H1 (cell line): ENCODE data around the gene RNF149. TPM values are rescaled to one million over a fixed set of nuclear protein-coding genes. Genes with fewer than 3 reads are reported as not detected.

Experiments used
- CTCF ChIA-PET: fragments of 300-600 bp; sonication (Branson Sonifier 250); formaldehyde crosslinking; loops from one replicate; lab custom pipeline; 2021; ENCODE audit not compliant: partially characterized antibody; lab: Charles Lee
- POLR2A ChIA-PET: fragments of 300-600 bp; sonication (Branson Sonifier 250); formaldehyde crosslinking; loops from one replicate; lab custom pipeline; 2021; ENCODE audit warnings: inconsistent platforms; ENCODE audit not compliant: partially characterized antibody; lab: Charles Lee
- DNase-seq, 2 experiments: peaks; one replicate each; pipeline versions ENCODE4 v3.0.0 to v3.0.0-alpha.2; 2010 to 2022; ENCODE audit warnings: low spot score in 2 of 2, low read depth in 1 of 2, mixed read lengths in 1 of 2
- FAIRE-seq: peaks from 2 replicates; lab custom pipeline; 2011; peaks lifted over from hg19 to GRCh38; lab: Jason Lieb, UNC
- H2AFZ ChIP-seq: 2 replicates; pipeline ENCODE4 v1.8.1; 2012; ENCODE audit warnings: low read length, inconsistent platforms
- H2AK5ac ChIP-seq: 2 replicates; pipeline ENCODE4 v1.6.1; 2013; ENCODE audit warnings: low read depth, low read length
- H2BK120ac ChIP-seq: replicated peaks from 2 replicates; pipeline ENCODE3; 2013; ENCODE audit warnings: low read depth, low read length, inconsistent platforms
- H2BK12ac ChIP-seq: 2 replicates; pipeline ENCODE4 v1.6.1; 2013; ENCODE audit warnings: low read depth, low read length
- H2BK15ac ChIP-seq: 2 replicates; pipeline ENCODE4 v1.6.1; 2013; ENCODE audit warnings: low read length
- H2BK20ac ChIP-seq: 2 replicates; pipeline ENCODE4 v1.6.1; 2013; ENCODE audit warnings: low read length
- H2BK5ac ChIP-seq: 2 replicates; pipeline ENCODE4 v1.6.1; 2013; ENCODE audit warnings: low read depth, low read length
- H3K14ac ChIP-seq: 2 replicates; pipeline ENCODE4 v1.6.1; 2013; ENCODE audit warnings: inconsistent platforms; ENCODE audit not compliant: insufficient read length
- H3K18ac ChIP-seq: 2 replicates; pipeline ENCODE4 v1.6.1; 2013; ENCODE audit warnings: low read length; ENCODE audit errors: extremely low read depth
- H3K23ac ChIP-seq: 2 replicates; pipeline ENCODE4 v1.6.1; 2013; ENCODE audit warnings: inconsistent platforms; ENCODE audit not compliant: insufficient read length
- H3K23me2 ChIP-seq: 2 replicates; pipeline ENCODE4 v1.6.1; 2013; ENCODE audit warnings: low read depth, low read length
- H3K27ac ChIP-seq: 2 replicates; pipeline ENCODE4 v1.6.1; 2011; ENCODE audit warnings: low read depth, low read length, inconsistent platforms
- H3K27me3 ChIP-seq, 4 experiments: replicated peaks in 1 of 4; 1 replicate in 1 of 4; 2 replicates in 3 of 4; pipeline versions ENCODE4 v1.6.1 to v1.8.1; 2011 to 2013; ENCODE audit warnings: low read length in 3 of 4, mild to moderate bottlenecking in 3 of 4, inconsistent platforms in 2 of 4, mixed read lengths in 2 of 4, moderate library complexity in 1 of 4; ENCODE audit not compliant: control insufficient read depth in 3 of 4, insufficient read depth in 3 of 4; ENCODE audit errors: extremely low read depth in 1 of 4
- H3K36me3 ChIP-seq, 4 experiments: 2 replicates each; pipeline versions ENCODE4 v1.6.1 to v1.8.1; 2011 to 2013; ENCODE audit warnings: mild to moderate bottlenecking in 4 of 4, low read length in 3 of 4, moderate library complexity in 2 of 4, control low read depth in 1 of 4, inconsistent platforms in 1 of 4; ENCODE audit not compliant: insufficient read depth in 4 of 4, control insufficient read depth in 2 of 4
- H3K4ac ChIP-seq: replicated peaks from 2 replicates; pipeline ENCODE3; 2013; ENCODE audit warnings: low read length, low read depth, mixed read lengths, inconsistent platforms; ENCODE audit not compliant: insufficient read length
- H3K4me1 ChIP-seq, 4 experiments: replicated peaks in 1 of 4; 1 replicate in 1 of 4; 2 replicates in 3 of 4; pipeline versions ENCODE4 v1.6.1 to v1.8.1; 2011 to 2013; ENCODE audit warnings: low read length in 3 of 4, inconsistent platforms in 2 of 4, mixed read lengths in 1 of 4; ENCODE audit not compliant: insufficient read depth in 4 of 4, control insufficient read depth in 3 of 4
- H3K4me2 ChIP-seq, 2 experiments: 2 replicates each; pipeline versions ENCODE4 v1.6.1 to v1.8.1; 2011 to 2013; ENCODE audit warnings: low read depth in 2 of 2, low read length in 2 of 2, control low read depth in 1 of 2, inconsistent platforms in 1 of 2, mild to moderate bottlenecking in 1 of 2; ENCODE audit not compliant: insufficient read depth in 1 of 2
- H3K4me3 ChIP-seq, 4 experiments: fragments of 200-600, 300-600 bp in 1 of 4; sonication (generic), shearing (Covaris generic), sonication (Bioruptor Twin) in 1 of 4; 2 replicates each; pipeline versions ENCODE4 v1.5.1 to v1.8.1; 2011 to 2016; ENCODE audit warnings: low read length in 4 of 4, low read depth in 3 of 4, control low read depth in 2 of 4, inconsistent platforms in 2 of 4, mild to moderate bottlenecking in 2 of 4, mixed read lengths in 1 of 4, moderate library complexity in 1 of 4; ENCODE audit not compliant: insufficient read depth in 2 of 4; ENCODE audit errors: extremely low read depth in 1 of 4
- H3K56ac ChIP-seq: replicated peaks from 2 replicates; pipeline ENCODE3; 2013; ENCODE audit warnings: low read depth, mild to moderate bottlenecking, mixed read lengths, low read length, inconsistent platforms; ENCODE audit not compliant: insufficient read length
- H3K79me1 ChIP-seq: 2 replicates; pipeline ENCODE4 v1.6.1; 2013; ENCODE audit warnings: low read depth, low read length, control low read depth
- H3K79me2 ChIP-seq, 2 experiments: 2 replicates each; pipeline versions ENCODE4 v1.6.1 to v1.8.1; 2012 to 2013; ENCODE audit warnings: low read length in 2 of 2, mild to moderate bottlenecking in 2 of 2, inconsistent platforms in 1 of 2; ENCODE audit not compliant: insufficient read depth in 2 of 2, control insufficient read depth in 1 of 2
- H3K9ac ChIP-seq, 4 experiments: replicated peaks in 1 of 4; 1 replicate in 1 of 4; 2 replicates in 3 of 4; pipeline versions ENCODE4 v1.6.1 to v1.8.1; 2011 to 2013; ENCODE audit warnings: low read depth in 3 of 4, low read length in 3 of 4, control low read depth in 2 of 4, mild to moderate bottlenecking in 2 of 4, moderate library complexity in 2 of 4, inconsistent platforms in 1 of 4; ENCODE audit errors: extremely low read depth in 1 of 4
- H3K9me3 ChIP-seq, 2 experiments: 2 replicates each; pipeline versions ENCODE4 v1.6.1 to v1.8.1; 2012 to 2013; ENCODE audit warnings: mild to moderate bottlenecking in 2 of 2, moderate library complexity in 2 of 2, control low read depth in 1 of 2, inconsistent platforms in 1 of 2, low read depth in 1 of 2, low read length in 1 of 2, mixed read lengths in 1 of 2; ENCODE audit not compliant: insufficient read depth in 2 of 2
- H4K20me1 ChIP-seq, 2 experiments: replicated peaks in 1 of 2; 2 replicates each; pipeline versions ENCODE3 to v1.8.1; 2011 to 2013; ENCODE audit warnings: inconsistent platforms in 2 of 2, low read length in 2 of 2, mild to moderate bottlenecking in 1 of 2; ENCODE audit not compliant: insufficient read depth in 2 of 2, control insufficient read depth in 1 of 2
- H4K5ac ChIP-seq: 2 replicates; pipeline ENCODE4 v1.6.1; 2013; ENCODE audit warnings: low read length, low read depth, mixed read lengths, inconsistent platforms; ENCODE audit not compliant: insufficient read length
- H4K8ac ChIP-seq: 2 replicates; pipeline ENCODE4 v1.8.0; 2013; ENCODE audit warnings: mild to moderate bottlenecking, moderate library complexity, low read length, inconsistent platforms; ENCODE audit not compliant: insufficient read depth; ENCODE audit errors: extremely low read depth
- H4K91ac ChIP-seq: replicated peaks from 2 replicates; pipeline ENCODE3; 2013; ENCODE audit warnings: low read length, mixed read lengths, inconsistent platforms; ENCODE audit not compliant: insufficient read length
- ASH2L ChIP-seq: fragments of 200-600, 300-600 bp; sonication (generic); IDR thresholded peaks from one replicate; pipeline ENCODE4 v1.7.1; 2017; ENCODE audit warnings: low read length
- EZH2 ChIP-seq: fragments of 200-600 bp; sonication (generic); IDR thresholded peaks from 2 replicates; pipeline ENCODE4 v1.7.1; 2012; ENCODE audit warnings: low read depth, mild to moderate bottlenecking, moderate library complexity, low read length, inconsistent platforms; ENCODE audit not compliant: severe bottlenecking
- HDAC2 ChIP-seq, 2 experiments: fragments of 300-600 bp in 1 of 2; sonication (generic) in 1 of 2; IDR thresholded peaks; 2 replicates each; pipeline ENCODE4 v1.6.1; 2011 to 2012; ENCODE audit warnings: low read depth in 2 of 2, low read length in 2 of 2, mild to moderate bottlenecking in 2 of 2, moderate library complexity in 2 of 2, borderline replicate concordance in 1 of 2, inconsistent platforms in 1 of 2
- JUN ChIP-seq: IDR thresholded peaks from 2 replicates; pipeline ENCODE4 v1.6.1; 2011; ENCODE audit warnings: low read depth, mild to moderate bottlenecking, improper control_type of control experiment, low read length
- PHF8 ChIP-seq: fragments of 200-600 bp; sonication (generic); conservative IDR thresholded peaks from 2 replicates; pipeline ENCODE4 v1.7.1; 2012; ENCODE audit warnings: low read depth, mild to moderate bottlenecking, inconsistent platforms, low read length, moderate library complexity
- RAD21 ChIP-seq, 2 experiments: IDR thresholded peaks in 1 of 2; conservative IDR thresholded peaks in 1 of 2; 2 replicates each; pipeline ENCODE4 v1.6.1; 2011; ENCODE audit warnings: low read depth in 2 of 2, low read length in 2 of 2, improper control_type of control experiment in 1 of 2, inconsistent platforms in 1 of 2, mild to moderate bottlenecking in 1 of 2, moderate library complexity in 1 of 2
- SRF ChIP-seq: IDR thresholded peaks from 2 replicates; pipeline ENCODE4 v1.6.1; 2011; ENCODE audit warnings: mild to moderate bottlenecking, low read depth, low read length, moderate library complexity
- ZNF274 ChIP-seq: IDR thresholded peaks from 2 replicates; pipeline ENCODE4 v1.7.0; 2012; ENCODE audit warnings: low read length, borderline replicate concordance; ENCODE audit errors: extremely low read depth
- WGBS, 2 experiments: shearing (Covaris generic) in 1 of 2; methylation state at CpG; one replicate each; pipeline versions ENCODE4 v1.1.6 to v1.1.7; 2013 to 2015; ENCODE audit warnings: low lambda C conversion rate in 2 of 2, mixed read lengths in 2 of 2, inconsistent platforms in 1 of 2, low coverage in 1 of 2, missing lambda C conversion rate in 1 of 2; ENCODE audit not compliant: insufficient replicate concordance in 2 of 2, insufficient coverage in 1 of 2, insufficient read length in 1 of 2; ENCODE audit errors: extremely low coverage in 1 of 2, missing lambda C conversion rate in 1 of 2; 5-methylcytosine and 5-hydroxymethylcytosine counted together
- polyA plus RNA-seq, 7 experiments: library from polyadenylated mRNA; depleted of rRNA in 3 of 7; stranded (reverse) in 5 of 7; unstranded in 2 of 7; fragments of >200 nt in 5 of 7; fragments of 200-250 nt in 2 of 7; gene quantifications; 1 replicate in 5 of 7; 2 replicates in 1 of 7; 4 replicates in 1 of 7; pipeline versions ENCODE4 v1.2.1 to v1.2.3, GENCODE V29; 2011 to 2013; ENCODE audit warnings: missing spikeins in 2 of 7, mixed read lengths in 2 of 7
- total RNA-seq: library from RNA; stranded (reverse); fragmentation: NEBNext Ultra II Directional; extraction: Animal tissue kit (Norgen Biotek cat#: 25700); gene quantifications from 2 replicates; pipeline ENCODE4 v1.2.1, GENCODE V29; 2021
- TF ChIP-seq, protein P1 (sequence below): IDR thresholded peaks from 2 replicates; pipeline ENCODE4 v1.6.1; 2011; ENCODE audit warnings: low read length, improper control_type of control experiment

The RNF149 gene
- total and polyA plus RNA-seq, 2 of the 8 experiments (the other 6 are each of a cell fraction or from before 2014, with no cell fraction given): 16.6 to 28.2 TPM

DNA sequence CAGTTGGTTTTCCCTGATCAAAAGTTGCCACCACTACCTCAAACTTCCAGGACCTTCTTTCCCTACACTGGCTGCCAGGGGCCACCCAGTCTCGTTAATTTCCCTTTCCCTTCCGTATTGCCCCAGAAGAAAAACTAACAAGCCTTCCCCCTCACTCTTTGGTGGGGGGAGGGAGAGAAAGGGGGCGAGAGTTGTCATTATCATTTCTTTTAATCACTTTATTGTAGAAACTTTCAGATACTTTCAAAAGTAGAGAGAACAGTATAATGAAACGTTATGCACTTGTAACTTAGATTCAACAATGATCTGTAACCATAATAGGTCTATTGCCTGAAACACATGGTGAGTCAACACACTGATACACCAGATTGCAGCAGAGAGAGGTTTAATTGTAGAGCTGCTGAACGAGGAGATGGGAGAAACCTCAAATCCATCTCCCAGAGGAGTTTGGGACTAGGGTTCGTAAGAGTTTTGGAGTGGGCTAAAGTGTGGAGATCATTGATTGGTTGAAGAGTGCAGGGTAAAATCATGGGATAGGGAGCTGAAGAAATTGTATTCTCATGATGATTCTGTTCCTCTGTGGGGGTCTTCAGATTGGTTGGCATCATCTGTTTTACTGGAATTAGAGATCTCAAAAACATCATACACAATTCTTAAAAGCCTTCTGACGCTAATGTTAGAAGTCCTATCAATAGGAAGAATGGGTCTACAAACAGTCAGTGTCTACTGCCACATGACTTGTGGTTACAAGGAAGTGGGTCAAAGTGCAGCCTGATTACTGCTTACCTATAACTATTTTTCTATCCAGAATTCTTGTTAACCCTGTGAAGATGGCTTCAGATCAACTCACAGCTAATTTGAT, 2.6 kb upstream of the RNF149 start:
- Histone ChIP-seq H3K27ac (no peak overlapping the region), H3K56ac (no peak overlapping the region), H3K14ac (no peak overlapping the region), H4K20me1 (peaks cover 12 to 13% of the 10 kb centered on the region in 2 experiments), H3K79me2 (peaks cover 0 to 24% of the 10 kb centered on the region in 2 experiments; a peak in 2 of 4 replicates), H4K8ac (no peak overlapping the region), H2BK15ac (no peak overlapping the region), H3K23me2 (peaks cover 12% of the 10 kb centered on the region; the same call in 1 of the 2 replicates), H4K5ac (no peak overlapping the region), H3K36me3 (peaks cover 0 to 3% (median 0%) of the 10 kb centered on the region in 4 experiments; a peak in 1 of 8 replicates), H3K27me3 (peaks cover 0 to 9% (median 0%) of the 10 kb centered on the region in 4 experiments; a peak in 3 of 7 replicates), H3K79me1 (0 out of 2 replicates have a peak, but pooled peaks cover 4% of the 10 kb centered on the region), H3K9me3 (no peaks in the 10 kb centered on the region), H2BK5ac (no peak overlapping the region), H4K91ac (no peak overlapping the region), H3K4ac (no peak overlapping the region), H2AFZ (no peak overlapping the region; the same call in 1 of the 2 replicates), H2BK12ac (no peak overlapping the region), H2AK5ac (no peak overlapping the region), H3K18ac (no peak overlapping the region), H3K4me2 (no peak overlapping the region), H3K23ac (no peak overlapping the region), H3K4me1 (peaks cover 3 to 11% (median 5%) of the 10 kb centered on the region in 4 experiments), H2BK120ac (no peak overlapping the region), H3K4me3 (no peak overlapping the region), H3K9ac (no peak overlapping the region), H2BK20ac (no peak overlapping the region)
- DNase-seq (no peak), FAIRE-seq (no peak)
- WGBS, 2 experiments: 82% methylated on average over 7 of the region's 7 CpGs; no CpG with 5 or more reads in 1 of the 2 experiments
- ChIA-PET CTCF (interaction anchor here (1.1 to 3.0 kb wide), 4 partner anchors 20 to 76 kb away, joined by 3 to 7 read pairs (median 4); partner anchors contain the start of gene CREG2), POLR2A (no interaction called here)
- TF ChIP-seq HDAC2 (IDR thresholded peaks at IDR 0.05; ENCODE audit: borderline replicate concordance in 1 of 2, low read depth in 2 of 2, low read length in 2 of 2) (no peak), ASH2L (no peak), RAD21 (IDR thresholded peaks at IDR 0.05 in 1 of 2, conservative IDR thresholded peaks at IDR 0.05 in 1 of 2; ENCODE audit: low read depth in 2 of 2, low read length in 2 of 2) (no peak), JUN (no peak), SRF (no peak), ZNF274 (no peak), EZH2 (no peak), PHF8 (no peak)
- TF ChIP-seq, protein P1, sequence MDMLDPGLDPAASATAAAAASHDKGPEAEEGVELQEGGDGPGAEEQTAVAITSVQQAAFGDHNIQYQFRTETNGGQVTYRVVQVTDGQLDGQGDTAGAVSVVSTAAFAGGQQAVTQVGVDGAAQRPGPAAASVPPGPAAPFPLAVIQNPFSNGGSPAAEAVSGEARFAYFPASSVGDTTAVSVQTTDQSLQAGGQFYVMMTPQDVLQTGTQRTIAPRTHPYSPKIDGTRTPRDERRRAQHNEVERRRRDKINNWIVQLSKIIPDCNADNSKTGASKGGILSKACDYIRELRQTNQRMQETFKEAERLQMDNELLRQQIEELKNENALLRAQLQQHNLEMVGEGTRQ: no peak
